Activated CD8-positive, alpha-beta memory T cell treated with anti-CD3 and anti-CD28 coated beads, Interleukin-2, amount 50 U/mL, for 1 hour (primary cell): ENCODE results near the gene SQSTM1.

ENCODE experiments used
- DNase-seq: peaks from one replicate; pipeline ENCODE4 v3.0.0-alpha.2; 2020; ENCODE audit errors: extremely low read depth

SQSTM1 gene

DNA sequence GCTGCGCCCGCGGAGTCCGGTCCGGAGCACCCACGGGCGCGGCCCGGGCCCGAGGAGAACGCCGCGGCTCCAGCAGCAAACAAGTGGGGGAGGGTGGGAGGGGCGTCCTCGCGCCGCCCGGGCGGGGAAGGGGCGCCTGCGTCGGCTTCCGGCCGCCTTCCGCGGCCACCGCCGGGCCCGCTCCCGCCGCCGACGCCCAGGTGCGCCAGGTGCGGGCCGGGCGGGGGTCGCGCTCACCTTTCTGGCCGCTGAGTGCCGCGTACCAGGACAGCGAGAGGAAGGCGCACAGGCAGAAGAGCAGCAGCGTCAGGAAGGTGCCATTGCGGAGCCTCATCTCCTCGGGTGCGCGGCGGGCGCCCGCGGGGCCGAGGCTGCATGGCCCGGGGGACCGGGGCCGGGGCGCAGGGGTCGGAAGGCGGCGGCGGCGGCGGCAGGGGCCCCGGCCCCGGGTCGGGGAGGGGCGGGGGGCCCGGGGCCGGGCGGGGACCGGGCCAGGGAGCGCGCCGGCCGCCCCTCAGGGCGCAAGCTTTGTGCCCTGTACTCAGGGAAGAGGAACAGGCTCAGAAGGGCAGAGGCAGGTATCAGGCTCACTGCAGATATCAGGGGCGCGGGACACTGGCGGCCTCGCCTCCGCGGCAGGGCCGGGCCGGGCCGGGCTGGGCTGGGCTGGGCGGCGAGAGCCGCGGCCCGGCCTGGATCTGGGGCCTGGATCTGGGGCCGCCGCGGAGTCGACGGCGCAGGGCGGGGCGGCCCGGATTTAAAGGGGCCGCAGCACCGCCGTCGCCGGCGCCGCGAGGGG, 14.3 kb upstream of the SQSTM1 start, which contains the start of gene MGAT4B:
MGAT4B (minus strand) TSS at position 617 of the 799 bp plus-strand sequence; CDS start at position 334, 283 bp downstream.
- DNase-seq, result no peak

DNA sequence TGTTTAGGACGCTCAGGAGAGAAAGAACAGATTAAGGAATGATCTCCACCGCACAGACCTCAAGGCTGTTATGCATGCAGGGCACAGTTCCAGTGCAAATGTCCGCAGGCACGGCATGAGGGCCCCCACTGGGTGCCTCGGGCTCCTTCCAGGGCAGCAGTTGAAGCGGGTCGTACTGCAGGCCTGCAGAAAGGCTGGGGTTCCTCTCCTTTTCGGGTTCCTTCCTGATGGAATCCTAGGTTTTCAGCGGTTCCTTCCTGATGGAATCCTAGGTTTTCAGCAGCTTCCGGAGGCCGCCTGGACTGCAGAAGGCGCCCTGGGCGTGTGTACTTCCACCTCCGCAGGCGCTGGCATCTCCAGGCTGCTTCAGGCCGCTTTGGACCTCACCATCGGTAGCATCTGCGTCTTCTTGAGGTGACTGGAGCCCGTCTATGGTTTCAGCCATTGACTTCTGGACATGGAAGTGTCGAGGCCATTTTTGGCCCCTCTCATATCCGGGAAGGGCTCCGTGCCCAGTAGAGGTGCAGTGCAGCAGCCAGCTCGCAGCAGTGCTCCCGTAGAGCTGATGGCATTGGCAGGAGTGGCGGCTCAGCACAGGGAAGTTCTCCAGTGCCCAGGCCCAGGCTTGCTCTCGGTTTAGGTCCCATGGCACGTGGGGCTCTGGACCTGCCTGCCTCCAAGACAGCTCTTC, 8.4 kb upstream of the SQSTM1 start:
- DNase-seq, result no peak

DNA sequence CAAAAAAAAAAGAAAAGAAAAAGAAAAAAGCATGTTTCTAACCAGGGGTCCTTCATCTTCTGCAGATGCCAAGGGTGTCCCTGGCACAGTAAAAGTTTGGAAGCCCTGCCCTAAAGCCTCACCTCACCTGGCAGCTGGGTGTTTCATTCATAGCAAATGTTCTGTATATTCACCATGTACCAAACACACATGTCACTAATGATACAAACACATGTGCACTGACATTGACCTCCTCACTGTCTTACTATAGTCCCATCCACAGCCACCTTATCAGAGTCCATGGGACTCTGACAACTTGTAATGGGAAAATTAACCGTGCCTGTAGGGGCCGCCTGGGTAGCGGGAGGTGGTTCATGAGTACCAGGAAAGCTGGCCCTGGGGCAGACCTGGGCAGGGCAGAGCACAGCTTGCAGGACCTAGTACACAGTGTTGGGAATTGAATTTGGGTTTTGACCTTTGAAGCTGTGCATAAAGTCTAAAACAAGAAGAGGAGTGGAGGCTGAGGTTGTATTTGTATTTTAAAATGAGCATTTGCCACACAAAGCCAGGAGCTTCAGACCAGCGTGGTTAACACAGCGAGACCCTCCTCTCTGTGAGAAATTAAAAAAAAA, 7.6 kb upstream of the SQSTM1 start:
- no peak for DNase-seq

DNA sequence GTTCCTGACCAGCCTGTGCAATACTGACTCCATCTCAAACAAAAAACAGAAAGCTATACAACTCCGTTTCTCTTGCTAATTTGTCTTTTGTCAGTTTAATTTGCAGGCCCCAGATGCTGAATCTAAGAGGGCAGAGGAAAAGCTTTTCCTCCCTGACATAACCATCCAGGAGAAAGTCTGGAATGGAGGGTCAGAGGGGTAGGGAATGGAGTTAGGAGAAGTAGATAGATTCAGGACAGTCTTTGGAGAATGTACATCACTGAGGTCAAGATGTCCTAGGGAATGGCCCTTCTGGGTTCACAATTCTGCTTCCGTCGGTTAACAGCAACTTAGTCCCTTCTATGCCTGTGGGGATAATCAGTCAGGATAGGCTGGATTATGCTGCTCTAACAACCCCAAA, 6.6 kb upstream of the SQSTM1 start:
- no peak for DNase-seq

DNA sequence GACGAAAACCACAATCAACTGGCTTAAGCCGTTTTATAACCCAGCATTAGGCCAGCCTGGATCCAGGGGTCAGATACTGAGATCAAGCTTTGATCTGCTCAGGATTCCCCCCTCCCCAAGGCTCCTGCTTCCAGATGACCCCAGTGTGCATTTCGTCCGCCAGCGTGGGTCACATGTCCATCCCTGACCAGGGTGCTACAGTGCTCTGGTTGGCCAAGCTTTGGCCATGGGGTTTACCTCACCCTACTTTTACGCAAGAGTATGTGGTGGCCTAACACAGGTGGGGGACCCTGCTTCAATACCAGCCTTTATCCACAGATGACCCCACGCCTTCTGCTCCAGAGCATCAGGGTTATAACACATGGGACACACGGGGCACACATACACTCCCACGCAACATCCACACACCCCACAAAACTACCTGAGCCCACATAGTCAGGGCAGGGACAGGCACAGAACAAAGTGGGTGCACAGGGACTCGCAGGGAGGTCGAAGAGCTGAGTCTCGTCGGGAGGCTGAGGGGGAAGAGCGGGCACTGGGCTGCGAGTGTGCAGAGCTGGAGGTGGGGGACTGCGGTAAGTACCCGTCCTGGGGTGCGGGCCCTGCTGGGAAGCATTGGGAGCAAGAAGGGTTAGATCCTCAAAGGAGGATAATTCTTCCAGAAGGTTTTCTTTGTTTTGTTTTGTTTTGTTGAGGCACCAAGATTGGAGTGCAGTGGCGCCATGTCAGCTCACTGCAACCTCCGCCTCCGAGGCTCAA, 5.0 kb upstream of the SQSTM1 start:
- no peak for DNase-seq

GRCh38 chr5:179816401-179816795, 4.3 kb upstream of the SQSTM1 start:
- no peak for DNase-seq

DNA sequence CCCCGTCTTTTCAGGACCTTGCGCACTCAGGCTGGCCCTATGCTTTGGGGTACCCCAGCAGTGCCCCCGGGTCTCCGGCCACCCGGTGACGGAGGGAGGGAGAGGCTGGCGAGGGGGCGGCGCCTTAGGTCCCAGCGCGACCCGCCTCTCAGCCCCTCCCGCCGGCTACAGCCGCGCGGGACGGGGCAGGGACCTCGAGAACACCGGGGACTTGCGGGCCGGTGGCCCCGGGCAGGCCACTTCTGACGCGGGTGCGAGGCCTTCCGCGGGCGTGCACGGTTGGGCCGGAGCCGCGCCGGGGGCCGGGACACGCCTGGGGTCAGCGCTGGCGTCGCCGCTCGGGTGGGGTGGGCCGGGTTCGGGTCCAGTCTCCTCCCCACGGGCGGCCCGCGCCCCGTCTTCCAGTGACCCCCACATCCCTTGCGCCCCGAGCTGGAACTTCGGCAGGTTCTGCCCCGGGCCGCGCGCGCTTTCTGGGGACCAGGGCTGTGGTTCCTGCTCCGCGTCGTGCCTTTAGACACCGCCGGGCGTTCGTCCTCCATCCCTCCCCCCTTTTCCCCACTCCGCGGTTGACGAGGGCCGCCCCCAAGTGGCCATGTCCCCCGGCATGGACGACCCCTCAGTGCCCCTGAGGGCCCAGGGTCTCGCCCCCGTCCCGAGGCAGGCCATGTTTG, 3.8 kb upstream of the SQSTM1 start:
- no peak for DNase-seq

DNA sequence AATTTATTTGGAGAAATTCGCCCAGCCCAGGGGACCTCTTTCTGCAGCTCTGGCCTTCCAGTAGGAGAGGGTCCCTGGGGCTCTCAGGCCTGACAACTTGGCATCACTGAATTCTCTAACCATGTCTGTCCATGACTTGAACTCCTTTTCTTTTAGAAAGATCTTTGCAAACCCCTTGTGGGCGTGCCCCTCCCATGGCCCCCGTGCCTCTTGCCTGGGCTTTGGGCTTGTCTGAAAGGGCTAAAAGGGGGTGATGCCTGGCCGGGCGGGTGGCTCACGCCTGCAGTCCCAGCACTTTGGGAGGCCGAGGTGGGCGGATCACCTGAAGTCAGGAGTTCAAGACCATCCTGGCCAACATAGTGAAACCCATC, 3.2 kb upstream of the SQSTM1 start:
- no peak for DNase-seq

GRCh38 chr5:179817890-179818745, 2.6 kb upstream of the SQSTM1 start:
- no peak for DNase-seq

DNA sequence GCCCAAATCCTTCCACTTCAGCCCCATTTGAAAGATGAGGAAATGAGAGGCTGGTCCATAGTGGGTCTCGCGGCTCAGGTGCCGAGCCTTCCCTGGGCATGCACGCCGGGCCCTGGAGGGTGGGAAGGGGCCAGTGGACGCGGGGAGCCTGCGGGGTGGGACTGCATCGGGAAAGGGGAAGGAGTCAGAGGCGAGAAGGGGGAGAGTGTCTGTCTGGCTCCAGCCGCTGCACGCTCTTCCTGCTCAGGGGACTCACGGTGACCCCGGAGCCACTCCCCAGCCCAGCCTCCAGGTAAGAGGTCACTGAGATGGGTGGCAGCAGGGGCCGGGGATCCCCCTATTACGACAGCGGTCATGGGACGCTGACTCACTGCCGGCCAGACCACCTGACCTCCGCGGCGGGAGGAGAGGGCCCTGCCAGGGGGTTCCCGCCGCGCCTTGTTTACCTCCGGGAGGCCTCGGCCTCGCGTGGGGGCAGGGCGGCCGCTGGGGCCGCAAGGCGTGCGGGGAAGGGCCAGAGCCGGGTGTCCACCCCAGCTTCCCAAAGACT, 1.9 kb upstream of the SQSTM1 start:
- DNase-seq, result peak; percentile 65

- no peak for DNase-seq
These were observed 1.2 kb upstream of the SQSTM1 start for GRCh38 chr5:179819296-179820126.

GRCh38 chr5:179820127-179820482, 600 bp upstream of the SQSTM1 start:
- DNase-seq, result no peak

DNA sequence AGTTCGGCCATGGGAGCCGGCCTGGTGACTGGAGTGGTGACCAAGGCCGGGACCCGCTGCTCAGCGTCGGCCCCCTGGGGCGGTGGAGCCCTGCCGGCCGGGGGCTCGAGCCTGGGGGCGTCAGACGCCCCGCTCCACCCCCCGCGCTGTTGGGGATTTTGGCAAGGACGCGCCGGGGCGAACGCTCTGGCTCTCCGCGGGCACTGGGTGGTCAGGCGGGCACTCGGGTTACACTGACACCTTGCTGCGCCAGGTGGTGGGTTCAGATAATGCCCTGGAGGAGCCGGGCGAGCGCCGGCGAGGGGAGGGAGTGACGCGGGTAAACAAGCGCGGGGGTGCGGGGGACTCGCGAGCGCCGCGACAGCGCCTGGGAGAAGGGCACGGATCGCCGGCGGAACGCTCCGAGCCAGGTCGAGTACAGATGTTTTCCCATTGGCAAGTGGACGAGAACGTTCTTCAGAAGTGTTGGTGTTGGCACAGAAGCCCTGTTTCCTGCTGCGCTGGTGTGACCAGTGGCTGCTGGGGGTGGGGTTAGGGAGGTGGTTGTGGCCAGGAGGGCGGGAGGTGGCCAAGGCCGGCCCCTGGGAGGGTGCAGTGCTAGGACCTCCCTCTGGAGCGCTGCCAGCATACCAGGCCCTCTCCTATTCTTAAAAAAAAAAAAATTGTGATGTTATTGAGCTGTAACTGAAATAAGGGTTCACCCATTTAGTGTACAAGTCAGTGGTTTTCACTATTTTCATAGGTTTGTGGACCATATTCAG, 773 bp downstream of the SQSTM1 start:
- peak; percentile 64 for DNase-seq

- no peak for DNase-seq
These were observed 1.3 kb downstream of the SQSTM1 start for GRCh38 chr5:179822059-179822432.

GRCh38 chr5:179822444-179822990, 1.8 kb downstream of the SQSTM1 start:
- no peak for DNase-seq

DNA sequence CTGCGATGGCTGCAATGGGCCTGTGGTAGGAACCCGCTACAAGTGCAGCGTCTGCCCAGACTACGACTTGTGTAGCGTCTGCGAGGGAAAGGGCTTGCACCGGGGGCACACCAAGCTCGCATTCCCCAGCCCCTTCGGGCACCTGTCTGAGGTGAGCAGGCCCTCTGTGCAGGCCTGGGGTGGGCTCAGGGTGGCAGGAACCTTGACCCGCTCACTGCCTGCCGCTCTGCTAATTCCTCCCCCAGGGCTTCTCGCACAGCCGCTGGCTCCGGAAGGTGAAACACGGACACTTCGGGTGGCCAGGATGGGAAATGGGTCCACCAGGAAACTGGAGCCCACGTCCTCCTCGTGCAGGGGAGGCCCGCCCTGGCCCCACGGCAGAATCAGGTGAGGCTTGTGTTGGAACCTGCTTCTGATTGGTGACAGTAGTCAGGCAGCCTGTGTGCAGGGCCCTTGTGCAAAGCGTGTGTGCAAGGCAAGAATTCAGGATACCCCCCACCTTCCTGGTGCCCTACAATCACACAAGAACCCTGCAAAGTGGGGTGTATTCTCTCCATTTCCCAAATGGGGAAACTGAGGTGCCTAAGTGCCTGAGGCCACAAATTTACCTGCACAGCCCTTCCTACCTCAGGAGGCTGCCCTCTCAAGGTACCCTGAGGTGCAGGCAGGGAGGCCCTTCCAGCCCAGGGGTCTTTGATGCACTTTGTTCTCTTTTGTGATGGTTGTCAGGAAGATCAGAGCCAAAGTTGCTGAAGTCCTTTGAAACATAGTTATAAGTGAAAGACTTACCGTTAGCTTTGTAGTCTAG, 3.4 kb downstream of the SQSTM1 start:
- no peak for DNase-seq

- DNase-seq, result no peak
These were observed 4.0 kb downstream of the SQSTM1 start for GRCh38 chr5:179824745-179825112.
